ENCODE data around the gene EGFR.
A peak's percentile ranks its signal among the peaks of the same experiment; 100 is the strongest.

EGFR gene

GRCh38 chr7:55108401-55108800, 89.6 kb downstream of the EGFR start:
- no peak for DNase-seq

GRCh38 chr7:55108818-55109217, 90.0 kb downstream of the EGFR start:
- DNase-seq: no peak

GRCh38 chr7:55109404-55110167, 90.8 kb downstream of the EGFR start:
- no peak for DNase-seq

GRCh38 chr7:55110282-55110992, 91.6 kb downstream of the EGFR start:
- DNase-seq: no peak

GRCh38 chr7:55110993-55111361, 92.2 kb downstream of the EGFR start:
- no peak for DNase-seq

GRCh38 chr7:55112056-55112455, 93.2 kb downstream of the EGFR start:
- no peak for DNase-seq

GRCh38 chr7:55113760-55114540, 95.1 kb downstream of the EGFR start:
- DNase-seq: peak; percentile 15

GRCh38 chr7:55117286-55117685, 98.5 kb downstream of the EGFR start:
- no peak for DNase-seq

- DNase-seq: no peak
These were observed 99.6 kb downstream of the EGFR start for GRCh38 chr7:55118426-55118825.

GRCh38 chr7:55119571-55119970, 100.8 kb downstream of the EGFR start:
- DNase-seq: no peak

GRCh38 chr7:55120074-55120473, 101.3 kb downstream of the EGFR start:
- DNase-seq: no peak

GRCh38 chr7:55120501-55121198, 101.8 kb downstream of the EGFR start:
- peak; percentile 10 for DNase-seq

- no peak for DNase-seq
These were observed 102.4 kb downstream of the EGFR start for GRCh38 chr7:55121249-55121648.

GRCh38 chr7:55122263-55122662, 103.4 kb downstream of the EGFR start:
- no peak for DNase-seq

- peak; percentile 12 for DNase-seq
These were observed 106.4 kb downstream of the EGFR start for GRCh38 chr7:55124989-55125875.

GRCh38 chr7:55127135-55127551, 108.3 kb downstream of the EGFR start:
- DNase-seq: no peak

GRCh38 chr7:55127622-55128081, 108.8 kb downstream of the EGFR start:
- peak; percentile 73 for DNase-seq

- DNase-seq: no peak
These were observed 110.0 kb downstream of the EGFR start for GRCh38 chr7:55128693-55129394.

GRCh38 chr7:55129541-55130394, 111.0 kb downstream of the EGFR start:
- DNase-seq: peak; percentile 31
